ENCODE measurements around the gene BUD31.
"Not testable (repeated sequence)": the region's sequence is repeated elsewhere in the genome, so short reads cannot be mapped to it uniquely, and the experiment has no call there.

Gene BUD31

GRCh38 chr7:99424932-99425730 is 16.4 kb downstream of the BUD31 start:
- no peak for TF ChIP-seq CTCF (IDR thresholded peaks at IDR 0.05; ENCODE audit: low read depth, low read length)
- H3K4me3 ChIP-seq (ENCODE audit: low read depth, low read length), result no peak overlapping the region

GRCh38 chr7:99428972-99429566 is 20.3 kb downstream of the BUD31 start:
- TF ChIP-seq CTCF (IDR thresholded peaks at IDR 0.05; ENCODE audit: low read depth, low read length), result no peak
- no peak overlapping the region for H3K4me3 ChIP-seq (ENCODE audit: low read depth, low read length)

- TF ChIP-seq CTCF (IDR thresholded peaks at IDR 0.05; ENCODE audit: low read depth, low read length), result no peak
- no peak overlapping the region for H3K4me3 ChIP-seq (ENCODE audit: low read depth, low read length)
Measured at GRCh38 chr7:99429756-99430155, 21.0 kb downstream of the BUD31 start.

GRCh38 chr7:99431756-99432540 is 23.2 kb downstream of the BUD31 start:
- not testable (repeated sequence) for H3K4me3 ChIP-seq (ENCODE audit: low read depth, low read length)

- H3K4me3 ChIP-seq (ENCODE audit: low read depth, low read length), result no peak overlapping the region
- TF ChIP-seq CTCF (IDR thresholded peaks at IDR 0.05; ENCODE audit: low read depth, low read length), result no peak
Measured at GRCh38 chr7:99433158-99433557, 24.4 kb downstream of the BUD31 start.

GRCh38 chr7:99437946-99438572 is 29.3 kb downstream of the BUD31 start:
- peak overlapping the region; percentile 78 for H3K4me3 ChIP-seq (ENCODE audit: low read depth, low read length)
- no peak for TF ChIP-seq CTCF (IDR thresholded peaks at IDR 0.05; ENCODE audit: low read depth, low read length)

GRCh38 chr7:99438573-99439480 is 30.1 kb downstream of the BUD31 start, which contains the start of the genes CPSF4 and PTCD1:
Gene CPSF4 (plus strand): TSS chr7:99438943. CDS start chr7:99439083, 140 bp downstream.
Gene PTCD1 (minus strand): TSS chr7:99438798. CDS start chr7:99435242, 3,556 bp downstream.
- peak within 1 kb of the TSS; percentile 78 for H3K4me3 ChIP-seq (ENCODE audit: low read depth, low read length)
- no peak for TF ChIP-seq CTCF (IDR thresholded peaks at IDR 0.05; ENCODE audit: low read depth, low read length)

All from WI38 (cell line).